ENCODE results near the gene HECTD4.

DNA sequence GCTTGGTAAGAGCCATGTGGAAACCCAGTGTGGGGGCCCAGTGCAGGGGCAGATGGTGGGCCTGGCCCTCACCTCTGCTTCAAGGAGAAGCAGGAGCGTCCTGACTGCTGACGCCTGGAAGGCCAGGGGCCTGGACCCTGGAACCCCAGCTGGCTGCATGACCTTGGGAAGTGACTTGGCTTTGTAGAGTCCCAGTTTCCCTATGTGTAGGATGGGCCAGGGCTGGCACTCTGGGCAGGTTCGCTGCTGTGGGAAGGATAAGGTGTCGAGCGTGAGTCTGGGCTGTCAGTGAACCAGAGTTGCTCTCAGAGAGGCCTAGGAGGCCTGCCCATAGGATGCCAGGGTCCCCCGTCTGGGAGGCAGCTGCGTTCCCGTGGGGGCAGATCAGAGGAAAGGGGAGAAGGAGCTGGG is 213.7 kb downstream of the HECTD4 start:
- TF ChIP-seq, protein P1, sequence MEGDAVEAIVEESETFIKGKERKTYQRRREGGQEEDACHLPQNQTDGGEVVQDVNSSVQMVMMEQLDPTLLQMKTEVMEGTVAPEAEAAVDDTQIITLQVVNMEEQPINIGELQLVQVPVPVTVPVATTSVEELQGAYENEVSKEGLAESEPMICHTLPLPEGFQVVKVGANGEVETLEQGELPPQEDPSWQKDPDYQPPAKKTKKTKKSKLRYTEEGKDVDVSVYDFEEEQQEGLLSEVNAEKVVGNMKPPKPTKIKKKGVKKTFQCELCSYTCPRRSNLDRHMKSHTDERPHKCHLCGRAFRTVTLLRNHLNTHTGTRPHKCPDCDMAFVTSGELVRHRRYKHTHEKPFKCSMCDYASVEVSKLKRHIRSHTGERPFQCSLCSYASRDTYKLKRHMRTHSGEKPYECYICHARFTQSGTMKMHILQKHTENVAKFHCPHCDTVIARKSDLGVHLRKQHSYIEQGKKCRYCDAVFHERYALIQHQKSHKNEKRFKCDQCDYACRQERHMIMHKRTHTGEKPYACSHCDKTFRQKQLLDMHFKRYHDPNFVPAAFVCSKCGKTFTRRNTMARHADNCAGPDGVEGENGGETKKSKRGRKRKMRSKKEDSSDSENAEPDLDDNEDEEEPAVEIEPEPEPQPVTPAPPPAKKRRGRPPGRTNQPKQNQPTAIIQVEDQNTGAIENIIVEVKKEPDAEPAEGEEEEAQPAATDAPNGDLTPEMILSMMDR (IDR thresholded peaks at IDR 0.05), result no peak
- TF ChIP-seq POLR2A (IDR thresholded peaks at IDR 0.05), result no peak
